Gastroesophageal sphincter (tissue), 4 donors: ENCODE results near the gene SHTN1. TPM values are rescaled to one million over a fixed set of nuclear protein-coding genes. Genes with fewer than 3 reads are reported as not detected.

Source experiments
- ATAC-seq: fragments of 150-250 bp; one replicate; pipeline ENCODE4 v1.9.1; 2016; ENCODE audit warnings: mild to moderate bottlenecking, moderate library complexity
- H3K27ac ChIP-seq, 4 donors: fragments of 200-600 bp; sonication (generic) in 3 of 4; 1 replicate in 3 of 4; 2 replicates in 1 of 4; pipeline ENCODE4 v1.5.1; 2016 to 2019
- H3K27me3 ChIP-seq: fragments of 200-600 bp; sonication (generic); one replicate; pipeline ENCODE4 v1.5.1; 2019
- H3K36me3 ChIP-seq, 2 donors: fragments of 200-600 bp; sonication (generic); one replicate each; pipeline ENCODE4 v1.5.1; 2019; ENCODE audit warnings: control low read depth in 1 of 2
- H3K4me1 ChIP-seq, 3 donors: fragments of 200-600 bp; sonication (generic); 1 replicate in 2 of 3; 2 replicates in 1 of 3; pipeline ENCODE4 v1.5.1; 2016 to 2019; ENCODE audit warnings: control low read depth in 2 of 3
- H3K4me3 ChIP-seq, 2 donors: fragments of 200-600 bp; sonication (generic); one replicate each; pipeline ENCODE4 v1.5.1; 2019; ENCODE audit warnings: mild to moderate bottlenecking in 1 of 2, moderate library complexity in 1 of 2
- H3K9me3 ChIP-seq, 3 donors: fragments of 200-600 bp; sonication (generic); one replicate each; pipeline ENCODE4 v1.5.1; 2017 to 2019; ENCODE audit warnings: control low read depth in 2 of 3
- EP300 ChIP-seq: sonication (generic); formaldehyde crosslinking; IDR thresholded peaks from one replicate; pipeline ENCODE4 v1.6.1; 2017; ENCODE audit warnings: antibody characterized with exemption, mild to moderate bottlenecking
- POLR2A ChIP-seq, 2 donors: fragments of 450-650 bp; IDR thresholded peaks; one replicate each; pipeline ENCODE4 v1.6.1; 2017; ENCODE audit warnings: antibody characterized with exemption in 2 of 2, mild to moderate bottlenecking in 2 of 2, moderate library complexity in 1 of 2
- POLR2AphosphoS5 ChIP-seq: sonication (generic); formaldehyde crosslinking; IDR thresholded peaks from one replicate; pipeline ENCODE4 v1.6.1; 2017; ENCODE audit warnings: antibody characterized with exemption
- WGBS, 2 donors: methylation state at CpG; one replicate each; pipeline ENCODE4 v1.1.5; 2018; ENCODE audit warnings: low coverage in 1 of 2; 5-methylcytosine and 5-hydroxymethylcytosine counted together
- total RNA-seq, 4 donors: library from RNA; depleted of rRNA; stranded (reverse); fragments of >200 nt; gene quantifications; one replicate each; pipeline ENCODE4 v1.1.0, GENCODE V29; 2016
- TF ChIP-seq, protein P1 (sequence below), 4 experiments: fragments of 200-600 bp in 2 of 4; fragments of 450-650 bp in 2 of 4; sonication (generic) in 1 of 4; IDR thresholded peaks; one replicate each; pipeline ENCODE4 v1.5.1; 2017 to 2019; ENCODE audit warnings: antibody characterized with exemption in 4 of 4, mild to moderate bottlenecking in 2 of 4, moderate library complexity in 2 of 4

Gene SHTN1
- total RNA-seq, 4 donors from 2014 or later, result 4.3 to 9.2 (median 6.3) TPM

GRCh38 chr10:116853287-116853686 lies 151.7 kb downstream of the SHTN1 start:
- H3K9me3 ChIP-seq, result no peaks in the 10 kb centered on the region
- 78 to 87% methylated on average over 3 of the region's 4 CpGs for WGBS, 2 donors
- TF ChIP-seq POLR2AphosphoS5, result no peak
- TF ChIP-seq POLR2A (IDR thresholded peaks at IDR 0.05), result no peak
- no peak for TF ChIP-seq EP300
- TF ChIP-seq, protein P1, sequence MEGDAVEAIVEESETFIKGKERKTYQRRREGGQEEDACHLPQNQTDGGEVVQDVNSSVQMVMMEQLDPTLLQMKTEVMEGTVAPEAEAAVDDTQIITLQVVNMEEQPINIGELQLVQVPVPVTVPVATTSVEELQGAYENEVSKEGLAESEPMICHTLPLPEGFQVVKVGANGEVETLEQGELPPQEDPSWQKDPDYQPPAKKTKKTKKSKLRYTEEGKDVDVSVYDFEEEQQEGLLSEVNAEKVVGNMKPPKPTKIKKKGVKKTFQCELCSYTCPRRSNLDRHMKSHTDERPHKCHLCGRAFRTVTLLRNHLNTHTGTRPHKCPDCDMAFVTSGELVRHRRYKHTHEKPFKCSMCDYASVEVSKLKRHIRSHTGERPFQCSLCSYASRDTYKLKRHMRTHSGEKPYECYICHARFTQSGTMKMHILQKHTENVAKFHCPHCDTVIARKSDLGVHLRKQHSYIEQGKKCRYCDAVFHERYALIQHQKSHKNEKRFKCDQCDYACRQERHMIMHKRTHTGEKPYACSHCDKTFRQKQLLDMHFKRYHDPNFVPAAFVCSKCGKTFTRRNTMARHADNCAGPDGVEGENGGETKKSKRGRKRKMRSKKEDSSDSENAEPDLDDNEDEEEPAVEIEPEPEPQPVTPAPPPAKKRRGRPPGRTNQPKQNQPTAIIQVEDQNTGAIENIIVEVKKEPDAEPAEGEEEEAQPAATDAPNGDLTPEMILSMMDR (IDR thresholded peaks at IDR 0.05), result no peak

GRCh38 chr10:116852246-116852645 lies 152.7 kb downstream of the SHTN1 start:
- H3K4me3 ChIP-seq, result no peak overlapping the region
- ATAC-seq, result no peak
- H3K9me3 ChIP-seq, result no peaks in the 10 kb centered on the region
- no peak overlapping the region for H3K27ac ChIP-seq
- no peaks in the 10 kb centered on the region for H3K36me3 ChIP-seq
- peaks cover 0 to 21% (median 5%) of the 10 kb centered on the region in 3 donors for H3K4me1 ChIP-seq
- H3K27me3 ChIP-seq, result no peaks in the 10 kb centered on the region
- WGBS, 2 donors, result 56% methylated on average over 1 of the region's 1 CpG; no CpG with 5 or more reads in 1 of the 2 donors
- TF ChIP-seq, protein P1 (IDR thresholded peaks at IDR 0.05), result no peak
- TF ChIP-seq POLR2AphosphoS5 (no peak), POLR2A (IDR thresholded peaks at IDR 0.05) (no peak), EP300 (no peak)

More at GRCh38 chr10:116853287-116853686, 151.7 kb downstream of the SHTN1 start:
- H3K4me1 ChIP-seq, result peaks cover 0 to 20% (median 5%) of the 10 kb centered on the region in 3 donors
- no peak for ATAC-seq
- H3K4me3 ChIP-seq, result no peak overlapping the region
- H3K27me3 ChIP-seq, result no peaks in the 10 kb centered on the region
- H3K36me3 ChIP-seq, result no peaks in the 10 kb centered on the region
- no peak overlapping the region for H3K27ac ChIP-seq

DNA sequence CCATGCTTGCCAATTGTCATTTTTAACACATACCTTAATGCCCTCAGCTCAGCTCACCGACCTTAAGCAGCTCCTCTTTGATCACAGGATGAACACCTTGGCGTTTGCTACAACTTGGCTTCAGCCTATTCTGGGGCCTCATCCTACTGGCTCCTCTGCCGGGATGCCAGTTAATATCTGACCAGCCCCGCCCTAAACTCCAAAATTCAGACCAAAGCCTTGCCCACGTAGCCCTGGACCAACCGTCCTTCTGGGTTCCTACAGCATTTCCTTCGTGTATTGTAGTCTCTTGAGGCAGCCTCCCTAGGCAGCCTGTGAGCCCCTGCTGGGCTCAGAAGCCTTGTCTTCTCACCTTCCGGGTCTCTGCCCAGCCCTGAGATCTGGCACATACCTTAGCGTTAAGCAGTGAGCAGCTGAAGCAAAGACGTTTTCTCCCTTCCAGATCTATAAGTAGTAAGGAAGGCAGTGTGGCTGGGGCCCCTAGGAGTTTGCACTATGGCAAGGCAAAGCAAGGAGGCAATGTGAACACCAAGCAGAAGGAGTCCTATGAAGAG lies 154.9 kb downstream of the SHTN1 start:
- H3K27me3 ChIP-seq, result no peaks in the 10 kb centered on the region
- TF ChIP-seq POLR2A (IDR thresholded peaks at IDR 0.05) (no peak), EP300 (no peak), POLR2AphosphoS5 (no peak)
- TF ChIP-seq, protein P1 (IDR thresholded peaks at IDR 0.05), result no peak
- peak; percentile 11 for ATAC-seq
- H3K36me3 ChIP-seq, result no peaks in the 10 kb centered on the region
- H3K9me3 ChIP-seq, result no peaks in the 10 kb centered on the region
- 12 to 27% methylated on average over 6 to 9 of the region's 10 CpGs for WGBS, 2 donors
- H3K4me3 ChIP-seq, result peak overlapping the region; percentile 61 to 72
- peaks cover 0 to 21% (median 5%) of the 10 kb centered on the region in 3 donors for H3K4me1 ChIP-seq
- H3K27ac ChIP-seq, result peak overlapping the region in 3 of 4 donors; percentile 68 to 76 (median 72)

GRCh38 chr10:116849248-116850057 lies 155.5 kb downstream of the SHTN1 start, which contains the start of gene ENO4:
TSS of gene ENO4 (plus strand) at chr10:116849499. CDS start at chr10:116849567, 68 bp downstream.
- H3K27me3 ChIP-seq, result no peaks in the 10 kb centered on the region
- 0 to 1% methylated on average over 3 to 9 of the region's 55 CpGs for WGBS, 2 donors
- no peaks in the 10 kb centered on the region for H3K36me3 ChIP-seq
- ATAC-seq, result peak; percentile 86
- H3K4me3 ChIP-seq, result peak within 1 kb of the TSS; percentile 61 to 72
- peaks cover 0 to 21% (median 5%) of the 10 kb centered on the region in 3 donors for H3K4me1 ChIP-seq
- peak within 1 kb of the TSS in 3 of 4 donors; percentile 68 to 76 (median 72) for H3K27ac ChIP-seq
- TF ChIP-seq, protein P1 (IDR thresholded peaks at IDR 0.05), result no peak
- TF ChIP-seq POLR2A (IDR thresholded peaks at IDR 0.05) (no peak), EP300 (no peak), POLR2AphosphoS5 (no peak)
- no peaks in the 10 kb centered on the region for H3K9me3 ChIP-seq
